Measurements from ENCODE around the gene RHOC.

RHOC gene

DNA sequence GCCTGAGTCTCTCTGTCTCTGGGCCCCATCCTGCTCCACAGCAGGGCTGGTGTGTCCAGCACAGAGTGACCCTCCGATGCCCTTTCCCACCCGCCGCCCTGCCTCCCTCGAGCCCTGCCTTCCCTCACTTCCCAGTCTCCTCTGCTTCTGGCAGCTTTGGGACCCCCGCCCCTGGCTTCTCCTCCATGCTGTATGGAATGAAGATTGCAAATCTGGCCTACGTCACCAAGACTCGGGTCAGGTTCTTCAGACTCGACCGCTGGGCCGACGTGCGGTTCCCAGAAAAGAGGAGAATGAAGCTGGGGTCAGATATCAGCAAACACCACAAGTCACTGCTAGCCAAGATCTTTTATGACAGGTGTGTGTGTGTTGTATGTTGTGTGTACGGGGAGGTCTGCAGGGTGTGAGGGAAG, 18.1 kb downstream of the RHOC start:
- DNase-seq (no peak), ATAC-seq (replicated peaks) (no peak)
- no peak overlapping the region for H3K27ac Mint-ChIP-seq
- peaks cover 19 to 24% of the 10 kb centered on the region in 2 donors for H3K36me3 Mint-ChIP-seq
- no peaks in the 10 kb centered on the region for H3K27me3 Mint-ChIP-seq
- H3K9me3 Mint-ChIP-seq: no peaks in the 10 kb centered on the region
- H3K4me1 Mint-ChIP-seq: peaks cover 7 to 12% of the 10 kb centered on the region in 2 donors
- H3K4me3 Mint-ChIP-seq: no peak overlapping the region

DNA sequence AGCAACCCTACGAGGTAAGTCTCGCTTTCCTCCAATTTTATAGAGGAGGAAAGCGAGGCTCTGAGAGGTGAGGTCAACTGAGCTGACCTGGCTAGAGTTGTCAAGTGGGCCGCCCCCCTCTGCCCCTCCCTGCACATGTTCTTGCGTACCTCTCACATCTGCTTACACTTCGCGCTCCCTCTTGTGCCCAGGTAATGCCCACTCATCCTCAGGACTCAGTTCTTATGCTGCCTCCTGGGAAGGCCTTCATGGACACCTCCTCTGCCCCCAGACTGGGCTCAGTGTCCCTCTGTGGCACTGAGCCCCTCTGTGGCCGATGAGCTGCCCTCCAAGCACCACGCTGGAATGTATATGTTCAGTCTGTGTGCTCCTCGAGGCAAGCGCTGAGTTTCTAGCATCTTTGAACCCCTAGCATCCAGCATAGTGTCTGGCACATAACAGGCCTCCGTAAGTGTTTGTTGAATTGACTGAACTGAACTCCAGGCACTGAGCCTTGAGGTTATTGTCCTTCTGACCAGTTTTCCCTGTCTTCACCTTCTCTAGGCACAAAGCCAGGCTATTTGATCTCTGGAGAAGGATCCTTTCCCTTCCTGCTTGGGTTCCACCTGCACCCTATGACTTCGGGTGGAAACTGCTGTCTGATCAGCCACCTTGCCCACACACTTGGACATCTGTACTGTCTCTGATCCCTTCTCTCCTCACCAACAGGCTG, 19.0 kb downstream of the RHOC start:
- Mint-ChIP-seq H3K27me3 (no peaks in the 10 kb centered on the region), H3K36me3 (peaks cover 19 to 22% of the 10 kb centered on the region in 2 donors), H3K27ac (no peak overlapping the region), H3K9me3 (no peaks in the 10 kb centered on the region), H3K4me3 (no peak overlapping the region), H3K4me1 (peaks cover 7 to 12% of the 10 kb centered on the region in 2 donors)
- no peak for DNase-seq
- no peak for ATAC-seq (replicated peaks)

DNA sequence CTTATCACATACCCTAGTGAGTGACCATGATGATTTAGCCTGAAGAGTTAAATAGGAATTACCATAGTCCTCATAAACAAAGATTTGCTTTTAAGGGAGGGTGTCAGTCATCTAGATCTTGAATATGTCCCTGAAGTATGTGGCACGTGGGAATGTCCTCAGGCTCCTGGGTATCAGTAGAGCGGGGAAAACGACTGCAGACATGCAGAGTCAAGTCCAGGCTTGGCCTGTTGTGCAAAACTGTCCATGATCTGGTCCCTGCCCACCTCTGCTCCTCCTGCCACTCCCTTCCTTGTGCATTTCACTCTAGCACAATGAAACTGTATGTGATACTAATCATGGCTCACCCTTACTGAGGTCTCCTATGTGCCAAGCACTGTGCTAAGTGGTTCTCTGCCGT, 19.6 kb downstream of the RHOC start:
- Mint-ChIP-seq H3K9me3 (no peaks in the 10 kb centered on the region), H3K4me1 (peaks cover 7 to 12% of the 10 kb centered on the region in 2 donors), H3K27me3 (no peaks in the 10 kb centered on the region), H3K36me3 (peaks cover 16 to 17% of the 10 kb centered on the region in 2 donors), H3K27ac (no peak overlapping the region), H3K4me3 (no peak overlapping the region)
- DNase-seq (no peak), ATAC-seq (replicated peaks) (no peak)

DNA sequence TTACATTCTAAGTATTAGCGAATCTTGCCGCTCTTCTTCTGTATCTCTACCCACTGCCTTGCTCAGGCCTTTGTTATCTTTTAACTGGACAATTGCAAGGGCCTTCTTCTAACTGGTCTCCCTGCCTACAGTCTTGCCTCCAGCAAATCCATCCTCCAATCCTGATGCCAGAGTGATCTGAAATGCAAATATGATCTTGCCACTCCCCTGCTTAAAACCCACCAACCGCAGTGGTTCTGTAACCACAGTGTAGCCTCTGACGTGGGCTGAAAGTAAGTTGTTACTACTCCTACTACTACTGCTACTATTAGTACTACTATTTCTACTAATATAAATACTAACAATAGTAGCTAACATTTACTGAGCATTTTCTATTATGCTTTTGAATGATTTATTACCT, 20.1 kb downstream of the RHOC start:
- DNase-seq: no peak
- ATAC-seq (replicated peaks): no peak
- H3K4me3 Mint-ChIP-seq: no peak overlapping the region
- H3K36me3 Mint-ChIP-seq: peaks cover 11 to 13% of the 10 kb centered on the region in 2 donors
- no peak overlapping the region for H3K27ac Mint-ChIP-seq
- H3K4me1 Mint-ChIP-seq: peaks cover 7 to 12% of the 10 kb centered on the region in 2 donors
- no peaks in the 10 kb centered on the region for H3K9me3 Mint-ChIP-seq
- H3K27me3 Mint-ChIP-seq: no peaks in the 10 kb centered on the region

DNA sequence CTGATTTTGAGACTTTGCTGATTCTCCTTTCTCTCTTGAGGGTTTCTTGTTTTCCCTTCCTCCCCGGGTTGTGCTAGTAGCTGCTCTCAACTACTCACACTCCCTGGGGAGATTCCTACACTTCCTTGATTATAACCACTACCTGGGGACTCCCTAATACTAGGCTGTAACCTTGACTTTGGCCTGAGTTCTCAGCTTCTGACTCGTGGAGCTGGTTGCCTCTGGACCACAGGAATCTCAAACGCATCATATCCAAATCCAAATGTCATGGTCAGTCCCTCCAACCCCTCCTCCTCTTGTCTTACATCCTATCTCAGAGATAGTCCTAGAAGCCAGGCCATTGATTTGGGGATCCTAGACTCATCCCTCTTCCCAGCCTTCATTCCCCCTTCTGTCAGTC, 20.5 kb downstream of the RHOC start:
- Mint-ChIP-seq H3K4me1 (peaks cover 7 to 12% of the 10 kb centered on the region in 2 donors), H3K36me3 (peaks cover 7 to 9% of the 10 kb centered on the region in 2 donors), H3K27ac (no peak overlapping the region), H3K27me3 (no peaks in the 10 kb centered on the region), H3K9me3 (no peaks in the 10 kb centered on the region), H3K4me3 (no peak overlapping the region)
- ATAC-seq (replicated peaks) (peak in 1 of 2 donors; percentile 46), DNase-seq (no peak)

DNA sequence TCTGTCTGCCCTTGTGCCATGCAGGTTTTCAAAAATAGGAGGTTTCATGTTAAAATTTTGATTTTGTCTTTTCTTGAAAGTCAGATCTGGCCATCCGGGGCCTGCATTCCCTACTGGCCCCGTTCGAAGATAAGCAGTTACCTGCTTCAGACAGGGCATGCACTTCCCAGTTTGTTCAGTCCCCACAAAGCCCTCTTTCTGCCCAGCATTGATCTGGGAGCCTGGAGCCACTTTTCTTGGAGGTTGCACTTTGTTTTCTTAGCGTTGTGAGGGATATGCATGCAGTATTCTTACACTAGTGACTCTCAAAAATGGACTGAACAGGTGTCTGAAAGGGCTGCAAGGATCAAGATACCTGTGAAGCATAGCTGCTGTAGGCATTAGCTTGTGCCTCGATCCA, 21.0 kb downstream of the RHOC start:
- peaks cover 8 to 9% of the 10 kb centered on the region in 2 donors for H3K36me3 Mint-ChIP-seq
- no peak for ATAC-seq (replicated peaks)
- H3K4me1 Mint-ChIP-seq: peaks cover 7 to 12% of the 10 kb centered on the region in 2 donors
- DNase-seq: no peak
- no peak overlapping the region for H3K4me3 Mint-ChIP-seq
- H3K27me3 Mint-ChIP-seq: no peaks in the 10 kb centered on the region
- no peak overlapping the region for H3K27ac Mint-ChIP-seq
- H3K9me3 Mint-ChIP-seq: no peaks in the 10 kb centered on the region

DNA sequence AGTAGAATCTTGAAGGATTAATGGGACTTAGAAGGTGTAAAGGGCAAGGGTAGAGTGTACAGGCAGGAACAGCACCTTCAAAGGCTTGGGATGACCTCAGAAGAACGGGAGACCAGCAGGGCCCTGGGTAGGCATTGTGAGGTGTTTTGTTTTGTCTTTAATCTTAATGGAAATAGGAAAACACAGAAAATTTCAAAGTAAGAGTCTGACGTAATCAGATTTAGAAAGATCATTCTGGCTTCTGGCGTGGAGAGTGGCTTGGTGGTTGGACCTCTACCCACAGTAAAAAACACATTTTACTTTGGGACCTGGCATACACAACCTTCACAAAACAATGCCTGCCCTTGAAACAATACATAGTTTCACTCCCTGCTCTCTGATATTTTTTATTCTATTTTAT, 28.3 kb downstream of the RHOC start:
- ATAC-seq (replicated peaks) (no peak), DNase-seq (no peak)
- Mint-ChIP-seq H3K27me3 (no peaks in the 10 kb centered on the region), H3K36me3 (peaks cover 7 to 11% of the 10 kb centered on the region in 2 donors), H3K4me1 (peaks cover 28 to 35% of the 10 kb centered on the region in 2 donors), H3K27ac (no peak overlapping the region), H3K9me3 (no peaks in the 10 kb centered on the region), H3K4me3 (no peak overlapping the region)

DNA sequence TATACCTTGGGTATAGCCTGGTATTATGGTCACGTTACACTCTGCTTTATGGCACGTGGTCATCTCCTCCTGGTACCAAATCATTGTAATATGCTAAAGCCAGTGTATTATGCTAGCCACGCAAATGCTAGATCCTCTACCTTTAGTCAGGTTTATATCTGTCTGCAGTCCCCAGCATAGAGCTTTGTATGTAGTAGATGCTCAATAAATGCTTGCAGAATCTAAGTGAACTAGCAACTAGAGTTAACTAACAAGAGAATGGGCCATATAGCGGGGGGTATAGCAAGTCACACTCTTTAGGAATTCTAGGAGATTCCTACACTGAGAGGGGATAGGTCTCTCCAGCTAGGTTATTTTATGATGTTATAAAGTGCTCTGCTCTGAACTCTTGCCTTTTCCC, 29.4 kb downstream of the RHOC start:
- Mint-ChIP-seq H3K9me3 (no peaks in the 10 kb centered on the region), H3K27ac (no peak overlapping the region), H3K4me1 (peaks cover 30 to 43% of the 10 kb centered on the region in 2 donors), H3K36me3 (peaks cover 12 to 15% of the 10 kb centered on the region in 2 donors), H3K27me3 (no peaks in the 10 kb centered on the region), H3K4me3 (no peak overlapping the region)
- ATAC-seq (replicated peaks): no peak
- no peak for DNase-seq

DNA sequence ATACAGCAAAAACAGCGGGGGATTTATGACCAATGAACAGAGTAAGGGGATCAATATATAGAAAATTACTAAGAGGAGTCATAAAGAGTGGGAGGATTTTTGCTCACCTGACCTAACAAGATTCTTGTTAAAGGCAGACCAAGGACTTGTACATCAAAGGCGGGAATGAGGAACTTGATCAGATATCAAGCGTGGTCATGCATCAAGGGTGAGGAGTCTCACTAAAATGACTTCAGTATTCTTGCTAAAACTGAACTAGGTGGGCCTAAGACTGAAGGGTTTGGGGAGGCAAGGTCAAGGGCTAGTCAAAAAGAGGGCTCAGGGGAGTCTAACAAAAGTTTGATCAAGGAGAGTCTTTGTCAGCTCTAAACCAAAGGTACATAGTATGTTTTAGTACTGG, 30.4 kb downstream of the RHOC start:
- Mint-ChIP-seq H3K4me3 (no peak overlapping the region), H3K27ac (peak overlapping the region; percentile 42), H3K4me1 (peaks cover 30 to 43% of the 10 kb centered on the region in 2 donors), H3K36me3 (peaks cover 13 to 22% of the 10 kb centered on the region in 2 donors), H3K27me3 (no peaks in the 10 kb centered on the region), H3K9me3 (no peaks in the 10 kb centered on the region)
- ATAC-seq (replicated peaks): peak; percentile 14 to 39
- DNase-seq: no peak

DNA sequence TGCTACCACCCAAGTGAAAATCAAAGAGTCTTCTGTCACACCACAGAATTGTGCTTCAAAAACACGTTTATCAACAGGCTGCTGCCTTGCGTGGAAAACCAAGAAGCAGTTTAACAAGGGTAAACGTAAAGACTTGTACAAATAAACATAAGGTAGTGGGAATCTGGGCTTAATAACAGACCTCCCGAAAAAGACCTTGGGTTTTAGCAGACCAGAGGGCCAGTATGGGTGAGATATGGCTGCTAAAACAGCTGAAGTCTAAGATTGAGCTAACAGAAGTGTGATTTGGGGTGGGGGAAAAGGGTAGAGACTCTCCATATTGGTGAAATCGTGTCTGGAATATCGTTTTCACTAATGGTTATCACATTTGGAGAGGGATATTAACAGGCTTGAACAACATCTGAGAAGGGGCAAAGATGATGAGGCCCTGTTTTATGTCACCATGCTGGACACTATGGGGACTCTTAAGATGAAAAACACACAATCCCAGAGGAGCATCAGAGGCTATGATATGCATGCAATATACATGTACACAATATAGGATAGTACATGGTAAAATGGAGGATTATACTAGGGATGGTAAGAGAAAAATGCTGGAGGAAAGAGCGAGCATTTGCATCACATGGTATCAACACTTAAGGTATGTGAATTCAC, 31.1 kb downstream of the RHOC start:
- no peaks in the 10 kb centered on the region for H3K27me3 Mint-ChIP-seq
- peaks cover 30 to 43% of the 10 kb centered on the region in 2 donors for H3K4me1 Mint-ChIP-seq
- H3K4me3 Mint-ChIP-seq: peak overlapping the region; percentile 79 to 99
- DNase-seq (no peak), ATAC-seq (replicated peaks) (no peak)
- peak overlapping the region; percentile 87 for H3K27ac Mint-ChIP-seq
- no peaks in the 10 kb centered on the region for H3K9me3 Mint-ChIP-seq
- H3K36me3 Mint-ChIP-seq: peaks cover 15 to 22% of the 10 kb centered on the region in 2 donors

DNA sequence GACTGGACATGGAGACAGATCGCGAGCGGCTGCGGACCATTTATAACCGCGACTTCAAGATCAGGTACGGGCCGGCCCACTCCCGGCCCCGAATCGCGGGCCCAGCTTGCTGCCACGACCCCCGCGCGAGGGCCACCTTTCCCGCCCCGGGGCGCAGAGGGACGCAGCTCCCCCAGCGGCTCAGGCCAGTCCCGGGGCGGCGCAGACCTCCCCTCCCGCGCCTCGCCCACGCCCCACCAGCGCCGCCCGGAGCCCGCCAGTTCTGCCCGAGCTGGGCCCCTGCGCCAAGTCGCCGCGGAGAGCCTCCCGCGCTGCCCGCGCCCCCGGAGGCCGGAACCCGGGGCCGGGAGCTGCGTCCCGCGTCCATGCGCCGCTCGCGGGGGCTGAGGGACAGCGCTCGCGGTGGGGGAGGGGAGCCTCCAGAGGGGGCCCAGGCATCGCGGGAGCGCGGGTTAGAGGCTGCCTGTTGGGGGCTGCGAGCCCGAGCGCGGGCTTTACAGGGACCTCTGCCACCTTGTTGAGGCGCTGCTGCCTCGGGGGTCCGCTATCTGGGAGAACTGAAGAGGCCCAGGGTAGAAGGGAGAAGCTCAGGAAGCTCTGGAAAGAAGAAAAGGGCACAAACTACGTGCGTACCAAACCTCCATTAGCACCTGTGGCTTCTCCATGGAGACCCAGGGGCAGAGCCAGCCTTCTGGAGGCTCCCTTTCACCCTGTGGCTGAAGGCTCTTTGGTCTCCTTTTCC, 31.8 kb downstream of the RHOC start:
- peak overlapping the region; percentile 96 to 99 for H3K4me3 Mint-ChIP-seq
- H3K36me3 Mint-ChIP-seq: peaks cover 20 to 26% of the 10 kb centered on the region in 2 donors

DNA sequence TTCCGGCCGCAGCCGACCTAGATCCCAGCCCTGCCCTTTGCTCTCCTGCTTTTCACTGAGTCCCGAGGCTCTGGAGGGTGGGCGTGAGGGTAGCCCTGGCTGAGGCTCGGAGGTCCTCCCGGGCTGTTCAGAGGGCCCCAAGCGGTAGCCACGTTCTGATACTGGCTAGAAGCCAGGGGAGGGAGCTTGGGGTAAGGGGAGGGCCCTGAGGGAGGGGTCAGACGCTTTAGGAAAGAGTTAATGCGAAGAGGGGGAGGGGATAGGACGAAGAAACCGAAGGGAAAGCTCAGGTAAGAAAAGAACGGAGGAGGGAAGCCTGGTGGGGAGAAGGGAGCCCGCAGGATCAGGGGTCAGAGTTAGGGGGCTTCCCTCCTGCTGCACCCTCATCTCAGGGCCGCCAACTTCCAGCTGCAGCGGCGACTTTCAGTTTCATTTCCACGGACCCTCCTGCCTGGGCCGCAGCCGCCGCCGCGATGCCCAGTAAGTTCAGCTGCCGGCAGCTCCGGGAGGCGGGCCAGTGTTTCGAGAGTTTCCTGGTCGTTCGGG, 32.4 kb downstream of the RHOC start, which contains the start of gene MOV10:
Gene MOV10, plus strand, starts transcription at position 220 of the 546 bp plus-strand sequence. Its CDS starts 254 bp downstream, at position 474.
- ATAC-seq (replicated peaks): peak; percentile 77 to 80
- peaks cover 30 to 43% of the 10 kb centered on the region in 2 donors for H3K4me1 Mint-ChIP-seq
- H3K9me3 Mint-ChIP-seq: no peaks in the 10 kb centered on the region
- H3K4me3 Mint-ChIP-seq: peak within 1 kb of the TSS; percentile 96 to 99
- no peaks in the 10 kb centered on the region for H3K27me3 Mint-ChIP-seq
- H3K27ac Mint-ChIP-seq: peak within 1 kb of the TSS; percentile 98
- peaks cover 25 to 32% of the 10 kb centered on the region in 2 donors for H3K36me3 Mint-ChIP-seq
- DNase-seq: peak; percentile 57

More for the DNA sequence above, 31.8 kb downstream of the RHOC start:
- ATAC-seq (replicated peaks) (peak; percentile 64 to 65), DNase-seq (peak; percentile 39)
- peak overlapping the region; percentile 98 for H3K27ac Mint-ChIP-seq
- H3K9me3 Mint-ChIP-seq: no peaks in the 10 kb centered on the region
- peaks cover 30 to 43% of the 10 kb centered on the region in 2 donors for H3K4me1 Mint-ChIP-seq
- no peaks in the 10 kb centered on the region for H3K27me3 Mint-ChIP-seq

DNA sequence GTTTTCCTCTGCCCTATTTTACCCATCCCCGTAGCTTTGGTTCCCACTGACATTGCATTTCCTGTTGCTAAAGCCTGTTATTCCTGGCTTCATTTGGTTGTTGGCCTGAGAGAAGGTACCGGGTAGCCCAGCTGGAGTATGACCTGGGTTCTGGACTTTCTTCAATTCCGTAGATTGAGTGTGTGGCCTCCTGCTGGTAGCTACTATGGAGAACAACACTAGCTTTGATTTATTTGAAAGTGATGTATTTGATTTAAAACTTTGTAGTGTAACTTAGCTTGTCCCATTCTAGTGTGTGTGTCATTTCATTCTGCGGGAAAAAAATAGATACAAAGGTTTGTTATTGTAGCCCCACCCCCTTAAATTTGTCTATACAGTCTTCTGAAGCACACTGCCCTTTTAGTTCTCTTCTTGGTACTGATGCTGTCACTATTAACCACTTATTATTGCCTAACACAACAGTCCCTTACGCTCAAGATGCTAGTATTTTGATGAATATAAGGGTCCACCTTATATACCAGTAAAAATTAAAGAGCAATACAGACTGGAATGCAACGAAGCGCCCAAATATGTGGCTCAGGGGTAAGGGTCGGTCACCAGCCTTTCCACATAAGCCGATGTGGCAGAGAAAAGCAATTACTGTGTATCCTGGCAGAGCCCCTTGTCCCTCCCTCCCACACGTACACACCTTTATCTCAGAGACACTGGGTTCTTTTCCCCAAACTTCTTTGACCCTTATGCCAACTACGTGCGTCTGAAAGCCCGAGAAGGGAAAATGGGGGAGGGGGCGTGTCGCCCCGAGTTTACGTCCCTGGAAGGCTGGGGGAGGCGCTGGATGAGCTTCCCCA, 33.1 kb downstream of the RHOC start:
- peaks cover 31 to 39% of the 10 kb centered on the region in 2 donors for H3K36me3 Mint-ChIP-seq
- peak overlapping the region; percentile 98 for H3K27ac Mint-ChIP-seq
- H3K27me3 Mint-ChIP-seq: no peaks in the 10 kb centered on the region
- no peaks in the 10 kb centered on the region for H3K9me3 Mint-ChIP-seq
- DNase-seq (no peak), ATAC-seq (replicated peaks) (peak; percentile 6 to 15)
- peaks cover 30 to 43% of the 10 kb centered on the region in 2 donors for H3K4me1 Mint-ChIP-seq
- peak overlapping the region; percentile 96 to 99 for H3K4me3 Mint-ChIP-seq
